ENCODE results near the gene COG5.

DNA sequence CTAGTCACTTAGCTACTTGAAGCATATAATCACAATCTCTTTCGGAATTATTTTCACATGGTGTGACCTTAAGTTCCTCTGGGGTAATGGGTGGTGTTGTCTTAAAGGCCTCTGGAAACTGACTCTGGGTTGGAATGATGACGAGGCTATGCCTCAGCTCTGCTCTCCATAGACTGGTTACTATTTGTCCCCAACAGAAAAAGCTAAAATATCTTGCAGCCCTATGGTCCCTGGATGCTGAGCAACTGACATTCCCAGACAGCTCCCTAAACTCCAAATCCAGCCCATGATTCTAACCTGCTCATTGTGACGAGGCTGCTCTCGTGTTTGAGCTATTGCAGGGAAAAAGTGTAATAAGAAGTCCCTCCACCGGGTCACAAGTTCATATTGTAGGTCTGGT, 343.4 kb downstream of the COG5 start:
- TF ChIP-seq, protein P1, sequence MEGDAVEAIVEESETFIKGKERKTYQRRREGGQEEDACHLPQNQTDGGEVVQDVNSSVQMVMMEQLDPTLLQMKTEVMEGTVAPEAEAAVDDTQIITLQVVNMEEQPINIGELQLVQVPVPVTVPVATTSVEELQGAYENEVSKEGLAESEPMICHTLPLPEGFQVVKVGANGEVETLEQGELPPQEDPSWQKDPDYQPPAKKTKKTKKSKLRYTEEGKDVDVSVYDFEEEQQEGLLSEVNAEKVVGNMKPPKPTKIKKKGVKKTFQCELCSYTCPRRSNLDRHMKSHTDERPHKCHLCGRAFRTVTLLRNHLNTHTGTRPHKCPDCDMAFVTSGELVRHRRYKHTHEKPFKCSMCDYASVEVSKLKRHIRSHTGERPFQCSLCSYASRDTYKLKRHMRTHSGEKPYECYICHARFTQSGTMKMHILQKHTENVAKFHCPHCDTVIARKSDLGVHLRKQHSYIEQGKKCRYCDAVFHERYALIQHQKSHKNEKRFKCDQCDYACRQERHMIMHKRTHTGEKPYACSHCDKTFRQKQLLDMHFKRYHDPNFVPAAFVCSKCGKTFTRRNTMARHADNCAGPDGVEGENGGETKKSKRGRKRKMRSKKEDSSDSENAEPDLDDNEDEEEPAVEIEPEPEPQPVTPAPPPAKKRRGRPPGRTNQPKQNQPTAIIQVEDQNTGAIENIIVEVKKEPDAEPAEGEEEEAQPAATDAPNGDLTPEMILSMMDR (IDR thresholded peaks at IDR 0.05; ENCODE audit: poor library complexity): no peak
- TF ChIP-seq EZH2 (IDR thresholded peaks at IDR 0.05; ENCODE audit: borderline replicate concordance) (no peak), EZH2phosphoT487 (IDR thresholded peaks at IDR 0.05; ENCODE audit: low read depth, severe bottlenecking, unreplicated experiment) (no peak)
